ENCODE data around the gene PAQR5. TPM values are rescaled to one million over a fixed set of nuclear protein-coding genes. Genes with fewer than 3 reads are reported as not detected.

Gene PAQR5
- total and polyA plus RNA-seq, 9 of the 15 experiments (the other 6 are each of a cell fraction or from before 2014, with no cell fraction given) = 0.04 to 0.08 TPM; not detected in 7

- TF ChIP-seq NBN (IDR thresholded peaks at IDR 0.05; ENCODE audit: low read depth) (no peak), NFIC (IDR thresholded peaks at IDR 0.05) (no peak), CBX8 (IDR thresholded peaks at IDR 0.05; ENCODE audit: borderline replicate concordance, extremely low read depth, low read depth, low read length, poor library complexity, severe bottlenecking) (no peak), SMAD4 (CRISPR knock-in tag; conservative IDR thresholded peaks at IDR 0.05) (no peak), MXD1 (CRISPR knock-in tag; IDR thresholded peaks at IDR 0.05; ENCODE audit: borderline replicate concordance, poor library complexity, severe bottlenecking) (no peak), PBX2 (CRISPR knock-in tag; IDR thresholded peaks at IDR 0.05; ENCODE audit: low read depth) (no peak), PBX2 (tag; conservative IDR thresholded peaks at IDR 0.05; ENCODE audit: low read depth) (peak; percentile 87), TSC22D4 (tag; IDR thresholded peaks at IDR 0.05) (no peak), ZNF408 (CRISPR knock-in tag; IDR thresholded peaks at IDR 0.05; ENCODE audit: low read depth) (no peak), NR2F6 (CRISPR knock-in tag; IDR thresholded peaks at IDR 0.05) (no peak), TOE1 (IDR thresholded peaks at IDR 0.05; ENCODE audit: borderline replicate concordance) (no peak), TOE1 (CRISPR knock-in tag; IDR thresholded peaks at IDR 0.05; ENCODE audit: borderline replicate concordance, low read depth) (no peak), TAL1 (IDR thresholded peaks at IDR 0.05) (no peak), POLR3G (IDR thresholded peaks at IDR 0.05; ENCODE audit: extremely low read depth, insufficient read length, insufficient replicate concordance) (no peak), ILK (tag; IDR thresholded peaks at IDR 0.05; ENCODE audit: borderline replicate concordance, low read depth) (no peak), ID3 (CRISPR knock-in tag; IDR thresholded peaks at IDR 0.05) (no peak), ID3 (tag; IDR thresholded peaks at IDR 0.05) (no peak), DLX4 (CRISPR knock-in tag; IDR thresholded peaks at IDR 0.05) (no peak), E4F1 (CRISPR knock-in tag; IDR thresholded peaks at IDR 0.05; ENCODE audit: borderline replicate concordance) (no peak), SNRNP70 (optimal IDR thresholded peaks at IDR 0.05; ENCODE audit: low read depth, low read length) (no peak)
These were observed 4.8 kb downstream of the PAQR5 start (continued) for GRCh38 chr15:69303337-69304181.
